HepG2 (cell line): ENCODE data around the gene SCNM1. TPM values are rescaled to one million over a fixed set of nuclear protein-coding genes. Genes with fewer than 3 reads are reported as not detected.
A peak's percentile ranks its signal among the peaks of the same experiment; 100 is the strongest.

ENCODE experiments used
- ATAD3A ChIP-seq: sonication (generic); formaldehyde crosslinking; IDR thresholded peaks from 2 replicates; pipeline ENCODE4 v1.4.0; 2020; ENCODE audit warnings: missing genetic modification reagents
- CBFB ChIP-seq: sonication (generic); formaldehyde crosslinking; IDR thresholded peaks from 2 replicates; pipeline ENCODE4 v1.4.0; 2020; ENCODE audit warnings: missing genetic modification reagents
- KAT2B ChIP-seq: fragments of 150-350 bp; IDR thresholded peaks from 2 replicates; pipeline ENCODE4 v1.6.1; 2014; ENCODE audit warnings: low read depth, low read length, borderline replicate concordance
- MLXIP ChIP-seq: sonication (generic); formaldehyde crosslinking; IDR thresholded peaks from 2 replicates; pipeline ENCODE4 v1.9.0; 2021; ENCODE audit warnings: missing genetic modification reagents, borderline replicate concordance
- NPAS2 ChIP-seq: sonication (generic); formaldehyde crosslinking; IDR thresholded peaks from 2 replicates; pipeline ENCODE4 v1.8.0; 2022; ENCODE audit warnings: mild to moderate bottlenecking, missing genetic modification reagents, borderline replicate concordance
- ONECUT2 ChIP-seq: sonication (generic); formaldehyde crosslinking; IDR thresholded peaks from 2 replicates; pipeline ENCODE4 v1.4.0; 2020; ENCODE audit warnings: missing genetic modification reagents
- RFX3 ChIP-seq: IDR thresholded peaks from 2 replicates; pipeline ENCODE4 v1.6.1; 2016; ENCODE audit warnings: missing biosample characterization, missing genetic modification reagents
- SNAI1 ChIP-seq: sonication (generic); formaldehyde crosslinking; IDR thresholded peaks from 2 replicates; pipeline ENCODE4 v1.5.0; 2020; ENCODE audit warnings: mild to moderate bottlenecking, missing genetic modification reagents, borderline replicate concordance
- SRSF9 ChIP-seq: fragments of 200-400 bp; formaldehyde crosslinking; IDR thresholded peaks from 2 replicates; pipeline ENCODE4 v1.6.1; 2018; ENCODE audit warnings: borderline replicate concordance, mild to moderate bottlenecking, low read depth, low read length; ENCODE audit not compliant: insufficient read depth, poor library complexity, severe bottlenecking
- SRY ChIP-seq: sonication (generic); formaldehyde crosslinking; IDR thresholded peaks from 2 replicates; pipeline ENCODE4 v1.8.0; 2022; ENCODE audit warnings: mild to moderate bottlenecking, missing genetic modification reagents
- ZMYM3 ChIP-seq: sonication (generic); formaldehyde crosslinking; IDR thresholded peaks from 2 replicates; pipeline ENCODE4 v1.5.1; 2020; ENCODE audit warnings: mild to moderate bottlenecking, missing genetic modification reagents
- ZNF256 ChIP-seq: sonication (generic); formaldehyde crosslinking; conservative IDR thresholded peaks from 2 replicates; pipeline ENCODE4 v1.4.0; 2020; ENCODE audit warnings: missing genetic modification reagents
- ZNF512 ChIP-seq: sonication (generic); formaldehyde crosslinking; IDR thresholded peaks from 2 replicates; pipeline ENCODE4 v1.4.0; 2020; ENCODE audit warnings: mild to moderate bottlenecking, missing genetic modification reagents
- ZNF513 ChIP-seq: sonication (generic); formaldehyde crosslinking; conservative IDR thresholded peaks from 2 replicates; pipeline ENCODE4 v1.5.0; 2020; ENCODE audit warnings: missing genetic modification reagents
- ZNF558 ChIP-seq: sonication (generic); formaldehyde crosslinking; IDR thresholded peaks from 2 replicates; pipeline ENCODE4 v1.9.0; 2022; ENCODE audit warnings: mild to moderate bottlenecking, missing genetic modification reagents, borderline replicate concordance
- ZNF724P ChIP-seq: sonication (generic); formaldehyde crosslinking; IDR thresholded peaks from 2 replicates; pipeline ENCODE4 v1.8.0; 2022; ENCODE audit warnings: missing genetic modification reagents, borderline replicate concordance
- ZSCAN29 ChIP-seq: sonication (generic); formaldehyde crosslinking; conservative IDR thresholded peaks from 2 replicates; pipeline ENCODE4 v1.4.0; 2020; ENCODE audit warnings: mild to moderate bottlenecking, missing genetic modification reagents
- polyA plus RNA-seq, 8 experiments: library from polyadenylated mRNA; depleted of rRNA in 3 of 8; stranded (reverse) in 7 of 8; unstranded in 1 of 8; fragments of >200 nt; fragmentation: Illumina TruSeq in 4 of 8; extraction: Trizol in 4 of 8; gene quantifications; 2 replicates each; pipeline versions ENCODE4 v1.2.1 to v1.2.3, GENCODE V29; 2011 to 2016; ENCODE audit warnings: low read depth in 4 of 8, missing spikeins in 1 of 8, mixed read lengths in 1 of 8; ENCODE audit not compliant: insufficient read depth in 1 of 8
- total RNA-seq, 5 experiments: library from RNA; depleted of rRNA; stranded (reverse); fragments of >200 nt; fragmentation: Illumina TruSeq; extraction: Trizol; gene quantifications; 2 replicates each; pipeline ENCODE4 v1.2.3, GENCODE V29; 2016; ENCODE audit warnings: low read depth in 1 of 5
- TF ChIP-seq, protein P1 (sequence below): sonication (generic); formaldehyde crosslinking; IDR thresholded peaks from 2 replicates; pipeline ENCODE4 v1.8.1; 2022; ENCODE audit warnings: low read depth, mild to moderate bottlenecking, missing genetic modification reagents

Gene SCNM1
- total and polyA plus RNA-seq, 2 of the 13 experiments (the other 11 are each of a cell fraction or from before 2014, with no cell fraction given) = 16.3 to 31.5 TPM

- TF ChIP-seq ZNF513 (CRISPR knock-in tag) (peak; percentile 98), CBFB (CRISPR knock-in tag) (peak; percentile 57), NPAS2 (CRISPR knock-in tag) (no peak), SRY (CRISPR knock-in tag) (peak; percentile 87; the same call in 1 of the 2 replicates), ZMYM3 (no peak), ZNF256 (CRISPR knock-in tag) (peak; percentile 80), RFX3 (CRISPR knock-in tag) (no peak), KAT2B (no peak), ZSCAN29 (peak; percentile 70; the same call in 1 of the 2 replicates), MLXIP (CRISPR knock-in tag) (no peak), ZNF724P (CRISPR knock-in tag) (no peak), SNAI1 (CRISPR knock-in tag) (no peak), ZNF558 (peak; percentile 48; the same call in 1 of the 2 replicates), ATAD3A (CRISPR knock-in tag) (no peak), SRSF9 (no peak), ZNF512 (CRISPR knock-in tag) (no peak), ONECUT2 (CRISPR knock-in tag) (no peak)
- TF ChIP-seq, protein P1, sequence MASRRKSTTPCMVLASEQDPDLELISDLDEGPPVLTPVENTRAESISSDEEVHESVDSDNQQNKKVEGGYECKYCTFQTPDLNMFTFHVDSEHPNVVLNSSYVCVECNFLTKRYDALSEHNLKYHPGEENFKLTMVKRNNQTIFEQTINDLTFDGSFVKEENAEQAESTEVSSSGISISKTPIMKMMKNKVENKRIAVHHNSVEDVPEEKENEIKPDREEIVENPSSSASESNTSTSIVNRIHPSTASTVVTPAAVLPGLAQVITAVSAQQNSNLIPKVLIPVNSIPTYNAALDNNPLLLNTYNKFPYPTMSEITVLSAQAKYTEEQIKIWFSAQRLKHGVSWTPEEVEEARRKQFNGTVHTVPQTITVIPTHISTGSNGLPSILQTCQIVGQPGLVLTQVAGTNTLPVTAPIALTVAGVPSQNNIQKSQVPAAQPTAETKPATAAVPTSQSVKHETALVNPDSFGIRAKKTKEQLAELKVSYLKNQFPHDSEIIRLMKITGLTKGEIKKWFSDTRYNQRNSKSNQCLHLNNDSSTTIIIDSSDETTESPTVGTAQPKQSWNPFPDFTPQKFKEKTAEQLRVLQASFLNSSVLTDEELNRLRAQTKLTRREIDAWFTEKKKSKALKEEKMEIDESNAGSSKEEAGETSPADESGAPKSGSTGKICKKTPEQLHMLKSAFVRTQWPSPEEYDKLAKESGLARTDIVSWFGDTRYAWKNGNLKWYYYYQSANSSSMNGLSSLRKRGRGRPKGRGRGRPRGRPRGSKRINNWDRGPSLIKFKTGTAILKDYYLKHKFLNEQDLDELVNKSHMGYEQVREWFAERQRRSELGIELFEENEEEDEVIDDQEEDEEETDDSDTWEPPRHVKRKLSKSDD (CRISPR knock-in tag) = 0 out of 2 replicates have a peak, but pooled peaks have one; percentile 54
Measured at GRCh38 chr1:151165738-151166504, at the start of gene SCNM1, which contains the start of gene LYSMD1 (continued).
